H9 (cell line): ENCODE measurements around the gene CYB5A. TPM values are rescaled to one million over a fixed set of nuclear protein-coding genes. Genes with fewer than 3 reads are reported as not detected.

Source experiments
- DNase-seq: peaks from one replicate; pipeline ENCODE4 v3.0.0-alpha.2; 2017
- H2AFZ ChIP-seq: one replicate; pipeline ENCODE4 v1.6.1; 2013; ENCODE audit warnings: mild to moderate bottlenecking, low read length, control low read depth, moderate library complexity
- H2AK5ac ChIP-seq: 2 replicates; pipeline ENCODE4 v1.6.1; 2013; ENCODE audit warnings: low read length, control low read depth, mixed read lengths; ENCODE audit not compliant: insufficient read length
- H2BK120ac ChIP-seq: one replicate; pipeline ENCODE4 v1.6.1; 2013; ENCODE audit warnings: low read depth, mild to moderate bottlenecking, low read length, control low read depth, inconsistent platforms; ENCODE audit not compliant: poor library complexity, severe bottlenecking
- H2BK12ac ChIP-seq: 2 replicates; pipeline ENCODE4 v1.6.1; 2013; ENCODE audit warnings: low read length, control low read depth, mixed read lengths, low read depth; ENCODE audit not compliant: insufficient read length
- H2BK15ac ChIP-seq: 2 replicates; pipeline ENCODE4 v1.6.1; 2013; ENCODE audit warnings: low read depth, low read length, control low read depth
- H2BK20ac ChIP-seq: one replicate; pipeline ENCODE4 v1.6.1; 2013; ENCODE audit warnings: low read depth, mild to moderate bottlenecking, low read length, control low read depth, inconsistent platforms; ENCODE audit not compliant: poor library complexity, severe bottlenecking
- H2BK5ac ChIP-seq: 2 replicates; pipeline ENCODE4 v1.6.1; 2013; ENCODE audit warnings: low read length, control low read depth, mixed read lengths; ENCODE audit not compliant: insufficient read length
- H3K14ac ChIP-seq: 2 replicates; pipeline ENCODE4 v1.6.1; 2013; ENCODE audit warnings: low read length, control low read depth; ENCODE audit not compliant: insufficient read depth
- H3K18ac ChIP-seq: 2 replicates; pipeline ENCODE4 v1.6.1; 2013; ENCODE audit warnings: low read depth, mild to moderate bottlenecking, mixed read lengths, low read length, control low read depth; ENCODE audit not compliant: insufficient read length
- H3K23ac ChIP-seq: 2 replicates; pipeline ENCODE4 v1.6.1; 2013; ENCODE audit warnings: low read length, control low read depth, mixed read lengths, low read depth; ENCODE audit not compliant: insufficient read length
- H3K23me2 ChIP-seq: 2 replicates; pipeline ENCODE4 v1.6.1; 2013; ENCODE audit warnings: low read depth, mild to moderate bottlenecking, mixed read lengths, low read length, control low read depth; ENCODE audit not compliant: insufficient read length, poor library complexity, severe bottlenecking
- H3K27ac ChIP-seq: 2 replicates; pipeline ENCODE4 v1.5.1; 2013; ENCODE audit warnings: low read length, control low read depth, mixed read lengths, low read depth; ENCODE audit not compliant: insufficient read length
- H3K27me3 ChIP-seq: 2 replicates; pipeline ENCODE4 v1.6.1; 2013; ENCODE audit warnings: low read length, control low read depth, inconsistent platforms; ENCODE audit not compliant: insufficient read depth
- H3K4ac ChIP-seq: 2 replicates; pipeline ENCODE4 v1.6.1; 2013; ENCODE audit warnings: low read depth, mild to moderate bottlenecking, control low read depth, inconsistent platforms, low read length, moderate library complexity
- H3K4me1 ChIP-seq: 2 replicates; pipeline ENCODE4 v1.6.1; 2013; ENCODE audit warnings: low read length, control low read depth, inconsistent platforms; ENCODE audit not compliant: insufficient read depth
- H3K4me2 ChIP-seq: 2 replicates; pipeline ENCODE4 v1.6.1; 2013; ENCODE audit warnings: low read length, control low read depth, mixed read lengths; ENCODE audit not compliant: insufficient read length, insufficient read depth
- H3K56ac ChIP-seq: 2 replicates; pipeline ENCODE4 v1.6.1; 2013; ENCODE audit warnings: low read depth, mild to moderate bottlenecking, mixed read lengths, low read length, control low read depth; ENCODE audit not compliant: insufficient read length
- H3K79me1 ChIP-seq: 2 replicates; pipeline ENCODE4 v1.6.1; 2013; ENCODE audit warnings: low read depth, mild to moderate bottlenecking, moderate library complexity, low read length, control low read depth, inconsistent platforms; ENCODE audit not compliant: insufficient read depth, poor library complexity, severe bottlenecking
- H3K79me2 ChIP-seq: 2 replicates; pipeline ENCODE4 v1.6.1; 2013; ENCODE audit warnings: low read length, control low read depth, inconsistent platforms; ENCODE audit not compliant: insufficient read depth
- H3K9ac ChIP-seq: 2 replicates; pipeline ENCODE4 v1.6.1; 2013; ENCODE audit warnings: low read length, control low read depth, mixed read lengths; ENCODE audit not compliant: insufficient read length; ENCODE audit errors: extremely low read depth
- H3K9me3 ChIP-seq: one replicate; pipeline ENCODE4 v1.6.1; 2013; ENCODE audit warnings: low read depth, low read length, inconsistent platforms; ENCODE audit not compliant: control insufficient read depth
- H3T11ph ChIP-seq: one replicate; pipeline ENCODE4 v1.6.1; 2013; ENCODE audit warnings: mild to moderate bottlenecking, low read length, control low read depth, inconsistent platforms
- H4K20me1 ChIP-seq: one replicate; pipeline ENCODE4 v1.6.1; 2013; ENCODE audit not compliant: control insufficient read depth, insufficient read length, insufficient read depth
- H4K5ac ChIP-seq: 2 replicates; pipeline ENCODE4 v1.6.1; 2013; ENCODE audit warnings: low read depth, mild to moderate bottlenecking, mixed read lengths, low read length, control low read depth; ENCODE audit not compliant: insufficient read length
- H4K8ac ChIP-seq: replicated peaks from 2 replicates; pipeline ENCODE4 v1.6.1; 2013; ENCODE audit warnings: low read length, control low read depth, mixed read lengths, low read depth; ENCODE audit not compliant: insufficient read length
- H4K91ac ChIP-seq: 2 replicates; pipeline ENCODE4 v1.6.1; 2013; ENCODE audit warnings: low read depth, mild to moderate bottlenecking, moderate library complexity, mixed read lengths, low read length, control low read depth; ENCODE audit not compliant: insufficient read length
- H3K27ac Mint-ChIP-seq, 3 experiments: 2 replicates in 2 of 3; 3 replicates in 1 of 3; pipeline ENCODE4 v1.8.0; 2020 to 2021; ENCODE audit warnings: mixed read lengths in 3 of 3, mild to moderate bottlenecking in 1 of 3, moderate library complexity in 1 of 3
- H3K27me3 Mint-ChIP-seq: 2 replicates; pipeline ENCODE4 v1.8.0; 2021; ENCODE audit warnings: low read depth, mild to moderate bottlenecking, moderate library complexity, mixed read lengths
- H3K36me3 Mint-ChIP-seq, 3 experiments: 2 replicates in 2 of 3; 3 replicates in 1 of 3; pipeline ENCODE4 v1.8.0; 2020 to 2021; ENCODE audit warnings: low read depth in 3 of 3, mixed read lengths in 3 of 3; ENCODE audit not compliant: insufficient read depth in 1 of 3
- H3K4me1 Mint-ChIP-seq, 2 experiments: 2 replicates each; pipeline ENCODE4 v1.8.0; 2020; ENCODE audit warnings: mixed read lengths in 2 of 2
- H3K4me3 Mint-ChIP-seq, 2 experiments: 2 replicates in 1 of 2; 3 replicates in 1 of 2; pipeline ENCODE4 v1.8.0; 2020 to 2021; ENCODE audit warnings: mild to moderate bottlenecking in 2 of 2, mixed read lengths in 2 of 2, moderate library complexity in 1 of 2
- H3K9me3 Mint-ChIP-seq, 2 experiments: 2 replicates in 1 of 2; 3 replicates in 1 of 2; pipeline ENCODE4 v1.8.0; 2020; ENCODE audit warnings: mild to moderate bottlenecking in 2 of 2, mixed read lengths in 2 of 2, moderate library complexity in 1 of 2
- WGBS: extraction: QIAGEN DNeasy Blood & Tissue Kit; methylation state at CpG from one replicate; pipeline ENCODE4 v1.1.7; 2013; ENCODE audit warnings: missing lambda C conversion rate, low lambda C conversion rate, mixed read lengths; ENCODE audit not compliant: insufficient read length; ENCODE audit errors: extremely low coverage; 5-methylcytosine and 5-hydroxymethylcytosine counted together
- total RNA-seq: library from RNA; stranded (reverse); gene quantifications from 2 replicates; pipeline ENCODE4 v1.2.1, GENCODE V29; 2021
- TF ChIP-seq, protein P1 (sequence below): fragments of 200-600 bp; sonication (generic); conservative IDR thresholded peaks from 3 replicates; pipeline ENCODE4 v1.8.0; 2021; ENCODE audit warnings: antibody characterized with exemption, mild to moderate bottlenecking

Gene CYB5A
- total RNA-seq, 1 experiment from 2014 or later, result 93.2 TPM

DNA sequence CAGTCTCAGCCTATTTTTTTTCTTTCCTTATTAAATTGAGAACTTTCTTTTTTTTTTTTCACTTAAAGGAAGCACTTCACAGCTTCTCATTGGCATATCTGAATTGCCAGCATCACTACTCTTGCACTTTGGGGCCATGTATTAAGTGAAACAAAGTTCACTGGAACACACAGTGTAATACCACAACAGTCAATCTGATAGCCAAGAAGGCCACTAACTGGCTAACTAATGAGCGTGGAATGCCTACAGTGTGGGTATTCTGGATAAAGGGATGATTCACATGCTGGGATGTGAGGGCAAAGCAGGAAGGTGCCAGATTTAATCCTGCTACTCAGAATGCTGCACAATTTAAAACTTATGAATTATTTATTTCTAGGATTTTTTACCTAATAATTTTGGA is 12.2 kb upstream of the CYB5A start:
- no peaks in the 10 kb centered on the region for H3K79me2 ChIP-seq
- H3T11ph ChIP-seq, result no peak overlapping the region
- H3K4ac ChIP-seq, result no peak overlapping the region
- H3K79me1 ChIP-seq, result no peaks in the 10 kb centered on the region
- no peak overlapping the region for H4K8ac ChIP-seq
- TF ChIP-seq, protein P1, sequence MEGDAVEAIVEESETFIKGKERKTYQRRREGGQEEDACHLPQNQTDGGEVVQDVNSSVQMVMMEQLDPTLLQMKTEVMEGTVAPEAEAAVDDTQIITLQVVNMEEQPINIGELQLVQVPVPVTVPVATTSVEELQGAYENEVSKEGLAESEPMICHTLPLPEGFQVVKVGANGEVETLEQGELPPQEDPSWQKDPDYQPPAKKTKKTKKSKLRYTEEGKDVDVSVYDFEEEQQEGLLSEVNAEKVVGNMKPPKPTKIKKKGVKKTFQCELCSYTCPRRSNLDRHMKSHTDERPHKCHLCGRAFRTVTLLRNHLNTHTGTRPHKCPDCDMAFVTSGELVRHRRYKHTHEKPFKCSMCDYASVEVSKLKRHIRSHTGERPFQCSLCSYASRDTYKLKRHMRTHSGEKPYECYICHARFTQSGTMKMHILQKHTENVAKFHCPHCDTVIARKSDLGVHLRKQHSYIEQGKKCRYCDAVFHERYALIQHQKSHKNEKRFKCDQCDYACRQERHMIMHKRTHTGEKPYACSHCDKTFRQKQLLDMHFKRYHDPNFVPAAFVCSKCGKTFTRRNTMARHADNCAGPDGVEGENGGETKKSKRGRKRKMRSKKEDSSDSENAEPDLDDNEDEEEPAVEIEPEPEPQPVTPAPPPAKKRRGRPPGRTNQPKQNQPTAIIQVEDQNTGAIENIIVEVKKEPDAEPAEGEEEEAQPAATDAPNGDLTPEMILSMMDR, result no peak
- H4K91ac ChIP-seq, result no peak overlapping the region
- no peak overlapping the region for H2BK15ac ChIP-seq
- DNase-seq, result no peak
- H3K56ac ChIP-seq, result no peak overlapping the region
- H3K23me2 ChIP-seq, result no peaks in the 10 kb centered on the region
- no peak overlapping the region for H2BK5ac ChIP-seq
- no peak overlapping the region for H3K23ac ChIP-seq
- H3K27ac ChIP-seq, result no peak overlapping the region
- no peak overlapping the region for H2BK12ac ChIP-seq
- H4K5ac ChIP-seq, result no peak overlapping the region
- H2AK5ac ChIP-seq, result no peak overlapping the region
- no peaks in the 10 kb centered on the region; the same call in 1 of the 2 replicates for H3K27me3 Mint-ChIP-seq
- no peaks in the 10 kb centered on the region for H4K20me1 ChIP-seq
- H3K9me3 ChIP-seq, result no peaks in the 10 kb centered on the region
- H2BK20ac ChIP-seq, result no peak overlapping the region
- no CpG with 5 or more reads among the region's 1 CpG for WGBS
- no peak overlapping the region for H3K18ac ChIP-seq
- no peaks in the 10 kb centered on the region for H3K4me1 ChIP-seq
- H3K4me3 Mint-ChIP-seq, result no peak overlapping the region
- peaks cover 0 to under 1% (median 0%) of the 10 kb centered on the region in 3 experiments; a peak in 2 of 7 replicates for H3K36me3 Mint-ChIP-seq
- H3K4me1 Mint-ChIP-seq, result 0 out of 4 replicates have a peak, but pooled peaks cover 0 to 2% of the 10 kb centered on the region in 2 experiments
- no peaks in the 10 kb centered on the region for H3K27me3 ChIP-seq
- H3K9ac ChIP-seq, result no peak overlapping the region
- H3K14ac ChIP-seq, result no peak overlapping the region
- H3K4me2 ChIP-seq, result no peak overlapping the region
- H3K9me3 Mint-ChIP-seq, result peaks cover 2 to 6% of the 10 kb centered on the region in 2 experiments; a peak in 3 of 5 replicates
- H2BK120ac ChIP-seq, result no peak overlapping the region
- H3K27ac Mint-ChIP-seq, result no peak overlapping the region
- no peak overlapping the region for H2AFZ ChIP-seq
